HL-60/S4 (cell line): ENCODE results near the gene TTYH2.

Experiments
- in situ Hi-C: fragments of 300-500 bp; cut with MboI; formaldehyde crosslinking; loops from 2 replicates; pipeline ENCODE4 v1.14.3; 2022; ENCODE audit warnings: low sequenced_read_pairs

The TTYH2 gene

GRCh38 chr17:74228306-74228978 is 15.1 kb downstream of the TTYH2 start:
- in situ Hi-C loops = no loop called here

GRCh38 chr17:74230896-74231295 is 17.5 kb downstream of the TTYH2 start:
- in situ Hi-C loops = no loop called here

DNA sequence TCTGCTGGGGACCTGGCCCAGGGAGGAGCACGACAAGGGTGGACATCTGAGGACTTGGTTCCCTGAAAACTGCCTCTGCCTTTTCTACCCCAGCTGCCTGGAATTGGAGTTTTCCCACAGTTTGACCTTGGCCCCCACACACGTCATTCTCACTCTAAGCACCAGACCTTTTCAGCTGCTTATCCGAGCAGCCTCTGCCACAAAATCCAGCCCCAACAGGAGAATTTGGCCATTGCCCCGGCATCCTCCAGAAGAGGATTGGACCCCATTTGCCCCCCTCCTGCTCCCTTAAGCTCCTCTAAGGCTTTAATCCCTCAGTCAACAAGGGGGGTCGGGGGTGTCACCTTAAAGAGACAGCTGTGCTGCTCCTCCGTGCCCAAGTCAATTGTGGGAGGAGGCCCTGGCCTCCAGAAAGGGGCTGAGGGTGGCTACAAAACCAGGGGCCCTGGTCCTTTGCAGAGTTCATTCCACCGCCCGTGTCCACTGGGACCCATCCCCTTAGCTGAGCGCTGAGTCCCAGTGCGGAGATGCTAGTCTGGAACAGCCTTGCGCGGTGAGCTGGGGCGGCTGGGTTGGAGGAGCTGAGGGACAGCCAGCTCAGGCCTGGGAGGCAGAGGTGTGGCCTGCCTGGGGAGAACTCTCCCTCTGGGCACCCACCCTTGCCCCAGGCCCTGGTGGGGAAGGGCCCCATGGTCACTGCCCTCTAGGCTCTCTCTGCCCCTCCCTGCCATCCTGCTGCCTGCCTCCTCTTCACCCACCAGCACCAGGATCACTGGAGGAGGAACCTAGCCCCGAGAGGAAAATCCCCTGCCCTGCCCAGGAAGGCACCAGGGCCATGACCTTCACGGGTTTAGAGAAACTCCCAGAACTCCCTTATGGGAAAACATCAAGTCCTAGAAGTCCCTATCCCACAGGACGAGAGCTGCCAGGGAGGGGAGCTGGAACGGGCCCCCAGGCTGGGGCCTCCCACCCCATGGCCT is 18.8 kb downstream of the TTYH2 start:
- in situ Hi-C loops = no loop called here

DNA sequence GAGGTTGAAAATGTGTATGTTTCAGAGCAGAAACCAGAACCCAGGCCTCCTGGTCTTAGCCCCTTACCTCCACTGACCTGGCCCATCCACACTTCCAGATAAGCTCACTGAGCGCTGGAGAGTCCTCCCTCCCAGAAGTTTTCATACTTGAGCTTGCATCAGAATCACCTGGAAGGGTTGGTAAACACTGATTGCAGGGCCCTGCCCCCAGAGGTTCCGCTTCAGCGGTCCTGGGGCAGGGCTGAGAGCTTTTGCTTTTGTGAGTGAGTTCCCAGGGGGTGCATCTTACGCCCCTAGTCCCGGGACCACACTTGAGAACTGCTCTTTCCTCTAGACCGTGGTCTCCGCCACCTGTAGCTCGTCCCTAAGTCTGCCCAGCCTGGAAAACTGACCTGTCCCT is 20.6 kb downstream of the TTYH2 start:
- in situ Hi-C loops = no loop called here

DNA sequence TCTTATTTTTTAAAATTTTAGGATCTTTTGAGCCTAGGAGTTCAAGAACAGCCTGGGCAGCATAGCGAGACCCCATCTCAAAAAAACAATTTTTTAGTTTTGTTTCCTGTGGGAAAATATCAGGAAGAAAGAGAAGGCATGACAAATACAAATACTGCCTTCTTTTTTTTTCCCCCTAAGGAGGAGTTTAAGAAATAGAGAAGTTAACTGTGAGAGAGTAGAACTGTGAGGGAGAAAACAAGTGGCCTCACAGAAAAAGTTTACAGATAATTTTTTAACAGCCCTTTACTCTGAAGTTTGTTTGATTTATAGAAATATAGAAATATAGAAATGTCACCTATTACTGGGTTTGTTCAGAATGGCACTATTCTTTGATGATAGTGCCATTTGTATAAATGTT is 21.1 kb downstream of the TTYH2 start:
- in situ Hi-C loops = no loop called here

GRCh38 chr17:74235040-74235581 is 21.7 kb downstream of the TTYH2 start:
- in situ Hi-C loops = no loop called here

GRCh38 chr17:74235911-74236371 is 22.6 kb downstream of the TTYH2 start:
- in situ Hi-C loops = no loop called here

DNA sequence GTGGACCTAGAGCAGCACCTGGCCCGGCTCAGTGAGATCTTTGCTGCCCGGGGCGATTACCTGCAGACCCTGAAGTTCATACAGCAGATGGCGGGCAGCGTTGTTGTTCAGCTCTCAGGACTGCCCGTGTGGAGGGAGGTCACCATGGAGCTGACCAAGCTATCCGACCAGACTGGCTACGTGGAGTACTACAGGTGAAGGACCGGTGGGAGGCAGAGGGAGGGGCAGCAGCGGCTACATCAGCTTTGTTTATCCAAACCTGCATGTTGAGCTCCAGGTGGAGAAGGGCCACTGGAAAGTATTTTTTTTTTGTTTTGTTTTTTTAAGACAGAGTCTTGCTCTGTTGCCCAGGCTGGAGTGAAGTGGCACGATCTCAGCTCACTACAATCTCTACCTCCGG is 23.9 kb downstream of the TTYH2 start:
- in situ Hi-C loops = no loop called here

- in situ Hi-C loops = no loop called here
Measured at GRCh38 chr17:74239172-74239571, 25.8 kb downstream of the TTYH2 start.

DNA sequence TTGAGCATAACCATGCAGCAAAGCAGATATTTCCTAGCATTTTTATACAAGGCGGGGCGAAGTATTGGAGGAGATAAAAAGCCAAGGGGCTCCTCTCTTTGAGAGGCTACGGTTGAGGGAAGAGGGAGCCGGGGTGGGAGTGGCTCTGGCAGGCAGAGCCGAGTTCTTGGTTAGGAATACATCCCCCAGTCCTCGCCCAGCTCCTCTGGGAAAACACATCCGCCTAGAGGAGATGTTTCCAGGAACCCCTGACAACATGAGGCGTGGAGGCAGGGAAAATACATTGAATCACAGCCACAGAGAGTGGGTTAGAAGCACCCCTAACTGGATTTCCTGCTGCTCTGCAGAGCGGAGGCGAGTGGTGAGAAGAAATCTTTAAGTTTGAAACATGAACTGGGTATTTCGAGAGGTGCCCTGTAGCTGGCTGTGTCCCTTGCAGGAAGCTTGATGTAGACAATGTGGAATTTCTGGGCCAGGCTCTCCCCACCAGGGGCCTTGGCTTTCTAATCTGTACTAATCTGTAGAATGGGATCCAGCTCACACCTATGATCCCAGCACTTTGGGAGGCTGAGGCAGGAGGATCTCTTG is 27.3 kb downstream of the TTYH2 start:
- in situ Hi-C loops = no loop called here

GRCh38 chr17:74241431-74241830 is 28.1 kb downstream of the TTYH2 start:
- in situ Hi-C loops = no loop called here

DNA sequence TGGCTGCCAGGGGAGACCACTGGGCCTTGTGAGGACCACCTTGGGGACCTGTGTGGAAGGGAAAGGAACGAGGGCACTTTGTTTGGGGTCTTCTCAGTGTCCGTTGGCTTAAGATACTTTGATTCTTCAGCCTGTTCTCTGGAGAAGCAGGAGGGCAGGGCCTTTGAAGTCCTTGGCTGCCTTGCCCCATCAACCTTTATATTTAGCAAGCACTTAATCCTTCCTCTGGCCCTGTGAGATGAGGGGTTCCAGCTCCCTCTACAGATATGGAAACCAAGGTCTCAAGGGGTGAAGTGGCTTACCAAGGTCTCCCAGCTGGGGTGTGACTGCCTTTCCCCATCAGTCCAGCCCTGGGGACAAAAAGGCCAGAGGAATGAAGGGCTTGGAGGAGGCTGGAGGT is 28.5 kb downstream of the TTYH2 start:
- in situ Hi-C loops = no loop called here

DNA sequence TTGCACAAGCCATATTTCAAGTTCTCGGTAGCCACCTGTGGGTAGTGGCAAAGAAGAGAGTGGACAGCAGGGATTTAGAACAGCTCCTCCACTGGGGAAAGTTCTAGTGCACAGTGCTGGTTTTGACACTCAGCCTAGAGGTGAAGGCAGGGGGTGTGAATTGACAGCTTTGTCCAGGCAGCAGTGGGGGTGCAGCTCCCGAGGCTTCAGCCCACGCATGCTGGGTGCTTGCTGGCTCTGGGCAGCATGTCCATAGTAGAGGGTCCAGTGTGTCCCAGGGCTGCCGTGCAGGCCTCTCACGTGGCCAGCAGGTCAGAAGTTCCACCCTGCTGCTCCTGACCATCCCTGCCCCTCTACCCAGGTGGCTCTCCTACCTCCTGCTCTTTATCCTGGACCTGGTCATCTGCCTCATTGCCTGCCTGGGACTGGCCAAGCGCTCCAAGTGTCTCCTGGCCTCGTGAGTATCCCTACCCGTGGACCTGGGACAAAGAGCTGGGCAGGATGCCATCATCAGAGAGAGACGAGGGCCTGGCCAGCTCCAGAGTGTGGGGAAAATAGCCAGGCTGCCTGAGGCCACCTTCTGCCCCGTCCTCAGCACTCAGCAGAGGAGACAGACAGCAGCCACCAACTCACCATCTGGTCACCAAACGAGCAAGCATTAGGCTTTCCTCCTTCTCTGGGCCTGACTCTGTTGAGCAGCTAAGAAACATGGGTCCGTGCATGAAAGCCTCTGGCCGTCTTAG is 29.8 kb downstream of the TTYH2 start:
- in situ Hi-C loops = no loop called here

DNA sequence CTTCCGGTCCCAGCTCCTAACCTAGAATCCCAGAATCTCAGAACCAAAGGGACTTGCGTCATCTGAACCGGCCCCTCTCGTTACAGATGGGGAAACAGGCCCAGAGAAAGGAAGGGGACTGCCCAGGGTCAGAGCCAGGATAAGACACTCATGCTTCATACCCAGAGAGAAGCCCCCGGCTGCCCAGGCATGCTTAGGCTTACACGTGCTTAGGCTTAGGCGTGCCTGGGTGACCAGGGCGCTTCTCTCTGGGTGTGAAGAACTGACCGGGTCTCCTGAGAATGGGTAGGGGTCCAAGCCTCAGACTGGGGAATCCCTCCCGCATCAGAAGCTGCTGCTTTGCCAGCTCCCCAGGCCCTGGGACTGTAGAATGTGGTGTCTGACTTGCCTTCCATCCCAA is 30.8 kb downstream of the TTYH2 start:
- in situ Hi-C loops = no loop called here

DNA sequence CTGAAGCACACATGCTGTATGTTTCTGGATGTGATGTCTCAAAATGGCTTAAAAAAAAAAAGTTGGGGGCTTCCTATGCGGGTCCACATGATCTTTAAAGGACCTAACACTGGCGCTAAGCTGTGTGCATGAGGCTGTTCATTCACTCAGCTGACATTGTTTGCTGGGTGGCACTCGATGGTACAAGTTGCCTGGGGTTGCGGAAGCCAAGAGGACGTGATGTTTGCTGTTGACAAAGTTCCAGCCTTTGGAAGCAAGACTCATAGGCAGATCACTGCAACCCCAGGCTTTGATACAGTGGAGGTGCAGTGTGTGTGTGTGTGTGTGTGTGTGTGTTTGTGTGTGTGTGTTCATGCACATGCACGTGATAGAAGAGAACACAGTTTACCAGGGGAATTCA is 31.2 kb downstream of the TTYH2 start:
- in situ Hi-C loops = no loop called here

GRCh38 chr17:74245145-74245831 is 31.9 kb downstream of the TTYH2 start:
- in situ Hi-C loops = no loop called here

- in situ Hi-C loops = no loop called here
Measured at GRCh38 chr17:74245871-74246270, 32.5 kb downstream of the TTYH2 start.

GRCh38 chr17:74249590-74250270 is 36.4 kb downstream of the TTYH2 start:
- in situ Hi-C loops = no loop called here

DNA sequence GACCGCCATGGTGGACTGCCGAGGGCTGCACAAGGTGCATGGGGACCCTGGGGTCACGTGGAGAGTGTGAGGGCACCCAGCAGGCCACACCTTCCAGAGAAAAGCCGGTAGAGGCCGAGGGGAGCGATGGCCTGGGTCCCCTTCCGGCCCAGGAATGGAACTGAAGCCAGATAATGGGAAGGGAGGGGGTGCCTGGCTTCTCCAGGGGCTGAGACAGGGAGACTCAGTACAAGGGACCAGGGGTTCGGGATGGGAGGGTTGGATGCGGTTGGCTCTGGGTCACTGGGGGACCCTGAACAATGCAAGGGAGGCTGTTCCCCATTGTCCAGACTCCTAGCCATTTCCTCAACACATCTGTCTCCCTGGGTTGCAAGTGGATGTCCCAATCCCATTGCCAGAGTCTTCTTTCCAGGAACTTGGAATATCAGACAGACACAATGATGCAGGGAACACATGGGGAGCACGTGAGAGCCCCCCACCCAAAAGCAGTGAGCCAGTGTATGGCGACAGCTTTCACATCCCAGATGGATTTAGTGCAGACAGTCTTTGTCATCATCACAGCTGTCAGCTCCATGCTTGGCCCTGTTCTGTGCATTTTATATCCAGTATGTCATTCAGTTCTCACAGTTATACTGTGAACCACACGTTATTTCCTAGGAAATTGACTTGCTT is 37.1 kb downstream of the TTYH2 start:
- in situ Hi-C loops = no loop called here
